ENCODE measurements around the gene PRDM15. TPM values are rescaled to one million over a fixed set of nuclear protein-coding genes. Genes with fewer than 3 reads are reported as not detected.

The PRDM15 gene
- total RNA-seq, 4 donors from 2014 or later: 6.4 to 88.4 (median 21.1) TPM

DNA sequence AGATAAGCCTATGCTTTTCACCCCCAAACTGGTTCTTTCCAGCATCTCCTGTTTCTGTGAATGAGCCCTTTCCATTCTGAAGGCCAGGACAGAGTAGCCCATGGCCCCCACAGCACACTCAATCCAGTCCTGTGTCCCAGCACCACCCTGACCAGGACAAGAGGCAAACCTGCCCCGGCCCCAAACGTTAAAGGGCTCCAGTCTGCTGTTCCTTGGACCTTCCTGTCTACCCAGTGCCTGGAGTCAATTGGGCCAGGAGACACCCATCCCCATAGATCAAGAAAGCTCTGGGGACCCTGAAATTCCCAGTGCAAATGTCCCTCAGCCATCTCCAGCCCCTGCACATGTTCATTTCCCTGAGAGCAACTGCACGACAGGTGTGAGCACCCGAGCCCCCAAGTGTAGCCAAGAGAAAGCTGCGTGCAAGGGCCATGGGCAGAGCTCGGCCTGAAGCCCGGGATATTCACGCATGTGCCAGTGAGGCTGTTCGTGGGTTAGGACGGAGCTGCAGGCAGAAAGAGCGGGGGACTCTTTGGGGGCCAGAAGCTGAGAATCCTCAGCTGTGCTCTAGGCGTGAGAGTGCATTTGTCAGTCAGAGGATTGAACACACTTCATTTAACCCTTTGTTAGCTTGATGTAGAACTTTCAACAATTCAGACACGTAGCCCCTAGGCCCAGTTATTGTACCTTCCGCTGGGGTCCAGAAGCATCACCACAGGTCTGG is 108.1 kb downstream of the PRDM15 start:
- intact Hi-C loops (cut with DNase I; ENCODE audit: low total_unique reads): no loop called here
- Histone ChIP-seq H3K36me3 (no peaks in the 10 kb centered on the region), H3K27me3 (peaks cover 96% of the 10 kb centered on the region), H3K4me3 (no peak overlapping the region), H3K27ac (no peak overlapping the region), H3K4me1 (peaks cover 7 to 36% (median 30%) of the 10 kb centered on the region in 4 donors), H3K9me3 (no peaks in the 10 kb centered on the region)
- 65% methylated on average over 14 of the region's 14 CpGs; no CpG with 5 or more reads in 1 of the 2 donors for WGBS, 2 donors (ENCODE audit: low coverage in 1 of 2)
- in situ Hi-C loops (cut with MboI; ENCODE audit: low pct_ligation_motif_present in 1 of 4, low pct_unique_long_range_greater_than_20kb in 1 of 4, low sequenced_read_pairs in 3 of 4): loop anchor here in 2 of 4 donors (10.0 kb wide), 1 partner anchor 146 kb away; no protein-coding TSS in a partner anchor
- DNase-seq: no peak
- TF ChIP-seq EP300 (IDR thresholded peaks at IDR 0.05; ENCODE audit: low read depth) (no peak), POLR2AphosphoS5 (IDR thresholded peaks at IDR 0.05) (no peak), POLR2A (IDR thresholded peaks at IDR 0.05) (no peak)
- TF ChIP-seq, protein P1, sequence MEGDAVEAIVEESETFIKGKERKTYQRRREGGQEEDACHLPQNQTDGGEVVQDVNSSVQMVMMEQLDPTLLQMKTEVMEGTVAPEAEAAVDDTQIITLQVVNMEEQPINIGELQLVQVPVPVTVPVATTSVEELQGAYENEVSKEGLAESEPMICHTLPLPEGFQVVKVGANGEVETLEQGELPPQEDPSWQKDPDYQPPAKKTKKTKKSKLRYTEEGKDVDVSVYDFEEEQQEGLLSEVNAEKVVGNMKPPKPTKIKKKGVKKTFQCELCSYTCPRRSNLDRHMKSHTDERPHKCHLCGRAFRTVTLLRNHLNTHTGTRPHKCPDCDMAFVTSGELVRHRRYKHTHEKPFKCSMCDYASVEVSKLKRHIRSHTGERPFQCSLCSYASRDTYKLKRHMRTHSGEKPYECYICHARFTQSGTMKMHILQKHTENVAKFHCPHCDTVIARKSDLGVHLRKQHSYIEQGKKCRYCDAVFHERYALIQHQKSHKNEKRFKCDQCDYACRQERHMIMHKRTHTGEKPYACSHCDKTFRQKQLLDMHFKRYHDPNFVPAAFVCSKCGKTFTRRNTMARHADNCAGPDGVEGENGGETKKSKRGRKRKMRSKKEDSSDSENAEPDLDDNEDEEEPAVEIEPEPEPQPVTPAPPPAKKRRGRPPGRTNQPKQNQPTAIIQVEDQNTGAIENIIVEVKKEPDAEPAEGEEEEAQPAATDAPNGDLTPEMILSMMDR (IDR thresholded peaks at IDR 0.05): no peak

DNA sequence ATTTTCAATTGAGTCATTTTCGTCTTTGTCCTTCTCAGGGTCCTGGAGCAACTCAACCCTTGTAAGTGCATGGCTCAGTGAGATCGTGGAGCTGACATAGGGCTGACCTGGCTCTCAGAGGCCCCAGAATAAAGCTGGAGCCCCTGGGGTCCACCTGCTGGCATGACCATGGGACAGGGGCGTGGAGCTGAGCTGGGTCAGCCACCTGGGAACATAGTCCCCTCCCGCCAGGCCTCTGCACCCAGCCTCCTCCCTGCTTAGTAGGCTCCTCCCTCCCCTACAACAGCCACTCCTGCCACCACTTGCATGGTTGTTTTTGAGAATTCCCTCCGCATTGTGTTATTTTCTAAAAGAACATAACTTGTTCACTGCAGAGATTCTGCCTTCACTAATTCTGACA is 109.2 kb downstream of the PRDM15 start:
- H3K27ac ChIP-seq: no peak overlapping the region
- no peaks in the 10 kb centered on the region for H3K9me3 ChIP-seq
- peak; percentile 35 for DNase-seq
- peaks cover 7 to 43% (median 32%) of the 10 kb centered on the region in 4 donors for H3K4me1 ChIP-seq
- H3K4me3 ChIP-seq: no peak overlapping the region
- intact Hi-C loops (cut with DNase I; ENCODE audit: low total_unique reads) (no loop called here), in situ Hi-C loops (cut with MboI; ENCODE audit: low pct_ligation_motif_present in 1 of 4, low pct_unique_long_range_greater_than_20kb in 1 of 4, low sequenced_read_pairs in 3 of 4) (loop anchor here in 2 of 4 donors (10.0 kb wide), 1 partner anchor 145 kb away; no protein-coding TSS in a partner anchor)
- WGBS, 2 donors (ENCODE audit: low coverage in 1 of 2): 72 to 100% methylated on average over 1 to 5 of the region's 5 CpGs
- no peaks in the 10 kb centered on the region for H3K36me3 ChIP-seq
- peaks cover 96% of the 10 kb centered on the region for H3K27me3 ChIP-seq
- no peak for TF ChIP-seq POLR2A (IDR thresholded peaks at IDR 0.05)
- TF ChIP-seq POLR2AphosphoS5 (IDR thresholded peaks at IDR 0.05): no peak
- TF ChIP-seq EP300 (IDR thresholded peaks at IDR 0.05; ENCODE audit: low read depth): no peak
- TF ChIP-seq, protein P1 (IDR thresholded peaks at IDR 0.05): no peak

DNA sequence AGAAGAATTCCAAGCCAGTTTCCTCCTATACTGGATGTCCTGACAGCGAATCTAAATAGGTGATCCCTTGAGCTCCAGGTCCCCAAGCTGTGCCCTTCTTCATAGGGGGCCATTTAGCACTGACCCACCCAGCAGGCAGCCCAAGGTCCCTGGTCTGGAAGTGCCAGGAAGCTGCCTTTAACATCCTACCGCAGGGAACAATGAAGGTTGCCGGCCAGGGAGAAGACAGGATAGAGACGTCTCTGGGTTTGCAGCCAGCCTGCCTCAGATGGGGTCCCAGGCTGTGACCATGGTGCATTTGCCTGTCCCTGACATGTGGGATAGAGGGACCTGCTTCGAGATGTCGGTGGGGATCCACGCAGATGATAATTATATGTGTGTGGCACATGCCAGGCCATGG is 109.6 kb downstream of the PRDM15 start:
- no peak for DNase-seq
- WGBS, 2 donors (ENCODE audit: low coverage in 1 of 2): 62 to 68% methylated on average over 3 to 7 of the region's 7 CpGs
- Histone ChIP-seq H3K4me3 (peak overlapping the region in 2 of 4 donors; percentile 14 to 60), H3K4me1 (peaks cover 7 to 45% (median 32%) of the 10 kb centered on the region in 4 donors), H3K27ac (peak overlapping the region; percentile 57 to 77 (median 66)), H3K9me3 (no peaks in the 10 kb centered on the region), H3K27me3 (peaks cover 96% of the 10 kb centered on the region), H3K36me3 (no peaks in the 10 kb centered on the region)
- TF ChIP-seq POLR2AphosphoS5 (IDR thresholded peaks at IDR 0.05) (no peak), POLR2A (IDR thresholded peaks at IDR 0.05) (no peak), EP300 (IDR thresholded peaks at IDR 0.05; ENCODE audit: low read depth) (no peak)
- TF ChIP-seq, protein P1 (IDR thresholded peaks at IDR 0.05): no peak
- in situ Hi-C loops (cut with MboI; ENCODE audit: low pct_ligation_motif_present in 1 of 4, low pct_unique_long_range_greater_than_20kb in 1 of 4, low sequenced_read_pairs in 3 of 4): no loop called here
- intact Hi-C loops (cut with DNase I; ENCODE audit: low total_unique reads): no loop called here

DNA sequence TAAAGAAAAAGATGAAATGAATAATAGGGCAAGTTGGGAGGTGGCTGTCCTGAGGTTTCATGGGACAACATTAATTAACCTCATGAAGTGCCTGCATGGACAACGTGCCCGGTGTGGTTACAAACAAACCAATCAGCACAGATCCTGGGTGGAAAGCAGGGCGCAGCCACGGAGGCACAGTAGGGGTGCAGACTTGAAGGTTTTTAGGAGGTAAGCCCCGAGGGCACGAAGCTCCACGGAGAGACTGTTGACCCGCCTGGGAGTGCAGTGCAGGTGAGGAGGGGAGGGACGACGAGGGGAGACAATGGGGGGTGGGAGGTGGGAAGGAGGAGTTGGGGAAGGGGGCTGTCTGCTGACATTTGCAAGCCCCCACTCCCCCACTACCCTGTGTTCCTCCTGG is 110.0 kb downstream of the PRDM15 start:
- Histone ChIP-seq H3K9me3 (no peaks in the 10 kb centered on the region), H3K4me3 (peak overlapping the region in 3 of 4 donors; percentile 11 to 60 (median 14)), H3K4me1 (peaks cover 7 to 45% (median 32%) of the 10 kb centered on the region in 4 donors), H3K27ac (peak overlapping the region; percentile 57 to 77 (median 66)), H3K27me3 (peaks cover 96% of the 10 kb centered on the region), H3K36me3 (no peaks in the 10 kb centered on the region)
- in situ Hi-C loops (cut with MboI; ENCODE audit: low pct_ligation_motif_present in 1 of 4, low pct_unique_long_range_greater_than_20kb in 1 of 4, low sequenced_read_pairs in 3 of 4): no loop called here
- intact Hi-C loops (cut with DNase I; ENCODE audit: low total_unique reads): no loop called here
- WGBS, 2 donors (ENCODE audit: low coverage in 1 of 2): 11 to 14% methylated on average over 3 to 10 of the region's 10 CpGs
- no peak for DNase-seq
- TF ChIP-seq POLR2A (IDR thresholded peaks at IDR 0.05) (no peak), EP300 (IDR thresholded peaks at IDR 0.05; ENCODE audit: low read depth) (no peak), POLR2AphosphoS5 (IDR thresholded peaks at IDR 0.05) (no peak)
- TF ChIP-seq, protein P1 (IDR thresholded peaks at IDR 0.05): no peak

Measured in transverse colon (tissue), 4 donors.